ENCODE measurements around the gene AGPS.
A peak's percentile ranks its signal among the peaks of the same experiment; 100 is the strongest.
"Not testable (repeated sequence)": the region's sequence is repeated elsewhere in the genome, so short reads cannot be mapped to it uniquely, and the experiment has no call there.

The AGPS gene

GRCh38 chr2:177422271-177422670 lies 29.7 kb downstream of the AGPS start:
- no peak for DNase-seq (ENCODE audit: low read depth)

- not testable (repeated sequence) for DNase-seq (ENCODE audit: low read depth)
Observed at GRCh38 chr2:177424120-177424519, 31.5 kb downstream of the AGPS start.

GRCh38 chr2:177424620-177425019 lies 32.0 kb downstream of the AGPS start:
- DNase-seq (ENCODE audit: low read depth): not testable (repeated sequence)

- DNase-seq (ENCODE audit: low read depth): no peak
Observed at GRCh38 chr2:177427316-177427715, 34.7 kb downstream of the AGPS start.

- not testable (repeated sequence) for DNase-seq (ENCODE audit: low read depth)
Observed at GRCh38 chr2:177427936-177428335, 35.4 kb downstream of the AGPS start.

- peak; percentile 34 for DNase-seq (ENCODE audit: low read depth)
Observed at GRCh38 chr2:177429688-177430325, 37.2 kb downstream of the AGPS start.

GRCh38 chr2:177430411-177430810 lies 37.8 kb downstream of the AGPS start:
- DNase-seq (ENCODE audit: low read depth): no peak

GRCh38 chr2:177431111-177431725 lies 38.6 kb downstream of the AGPS start:
- not testable (repeated sequence) for DNase-seq (ENCODE audit: low read depth)

- no peak for DNase-seq (ENCODE audit: low read depth)
Observed at GRCh38 chr2:177432703-177433102, 40.1 kb downstream of the AGPS start.

- no peak for DNase-seq (ENCODE audit: low read depth)
Observed at GRCh38 chr2:177433402-177433801, 40.8 kb downstream of the AGPS start.

- no peak for DNase-seq (ENCODE audit: low read depth)
Observed at GRCh38 chr2:177434475-177434874, 41.9 kb downstream of the AGPS start.

GRCh38 chr2:177445200-177445599 lies 52.6 kb downstream of the AGPS start:
- DNase-seq (ENCODE audit: low read depth): no peak

- no peak for DNase-seq (ENCODE audit: low read depth)
Observed at GRCh38 chr2:177448031-177448430, 55.5 kb downstream of the AGPS start.

- no peak for DNase-seq (ENCODE audit: low read depth)
Observed at GRCh38 chr2:177449159-177449558, 56.6 kb downstream of the AGPS start.

GRCh38 chr2:177455187-177455586 lies 62.6 kb downstream of the AGPS start:
- no peak for DNase-seq (ENCODE audit: low read depth)

- DNase-seq (ENCODE audit: low read depth): not testable (repeated sequence)
Observed at GRCh38 chr2:177459756-177460155, 67.2 kb downstream of the AGPS start.

GRCh38 chr2:177460973-177461585 lies 68.5 kb downstream of the AGPS start:
- DNase-seq (ENCODE audit: low read depth): no peak

- no peak for DNase-seq (ENCODE audit: low read depth)
Observed at GRCh38 chr2:177464549-177464948, 72.0 kb downstream of the AGPS start.

- no peak for DNase-seq (ENCODE audit: low read depth)
Observed at GRCh38 chr2:177465400-177466138, 73.0 kb downstream of the AGPS start.

GRCh38 chr2:177466337-177467195 lies 74.0 kb downstream of the AGPS start:
- no peak for DNase-seq (ENCODE audit: low read depth)

GRCh38 chr2:177467646-177468045 lies 75.1 kb downstream of the AGPS start:
- DNase-seq (ENCODE audit: low read depth): no peak

GRCh38 chr2:177471990-177472389 lies 79.4 kb downstream of the AGPS start:
- DNase-seq (ENCODE audit: low read depth): no peak
